NCI-H1694 (cell line): ENCODE data around the gene NT5C3B.
A peak's percentile ranks its signal among the peaks of the same experiment; 100 is the strongest.
"Not testable (repeated sequence)": the region's sequence is repeated elsewhere in the genome, so short reads cannot be mapped to it uniquely, and the experiment has no call there.

Source experiments
- DNase-seq: peaks from one replicate; lab custom pipeline; 2025; lab: John Stamatoyannopoulos, UW

The NT5C3B gene

GRCh38 chr17:41839448-41839847, 3.4 kb upstream of the NT5C3B start:
- DNase-seq, result not testable (repeated sequence)

DNA sequence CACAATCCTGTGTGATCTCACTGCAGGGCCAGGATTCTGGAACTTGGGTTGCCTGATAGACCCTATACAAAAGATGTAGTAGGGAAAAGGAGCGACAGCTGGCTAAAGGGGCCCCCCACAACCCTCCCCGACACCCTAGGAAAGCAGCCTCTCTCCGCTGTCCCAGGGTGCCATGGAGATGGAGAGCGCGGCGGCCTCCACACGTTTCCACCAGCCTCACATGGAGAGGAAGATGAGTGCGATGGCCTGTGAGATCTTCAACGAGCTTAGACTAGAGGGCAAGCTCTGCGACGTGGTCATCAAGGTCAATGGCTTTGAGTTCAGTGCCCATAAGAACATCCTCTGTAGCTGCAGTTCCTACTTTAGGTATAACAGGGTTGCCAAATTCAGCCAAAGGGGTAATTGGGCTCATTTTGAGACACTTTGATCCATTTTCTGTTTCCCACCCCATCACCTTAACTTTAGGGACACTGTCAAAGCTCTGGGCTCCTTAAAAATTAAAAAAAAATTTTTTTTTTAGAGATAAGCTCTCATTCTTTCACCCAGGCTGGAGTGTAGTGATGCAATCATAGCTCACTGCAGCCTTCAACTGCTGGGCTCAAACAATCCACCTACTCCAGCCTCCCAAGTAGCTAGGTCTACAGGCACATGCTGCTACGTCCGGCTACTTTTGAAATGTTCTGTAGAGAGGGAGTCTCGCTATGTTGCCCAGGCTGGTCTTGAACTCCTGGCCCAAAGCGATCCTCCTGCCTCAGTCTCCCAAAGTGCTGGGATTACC, 1.9 kb upstream of the NT5C3B start, which contains the start of gene KLHL10:
Gene KLHL10, plus strand, starts transcription at position 65 of the 778 bp plus-strand sequence. Its CDS starts 108 bp downstream, at position 173.
- no peak for DNase-seq

DNA sequence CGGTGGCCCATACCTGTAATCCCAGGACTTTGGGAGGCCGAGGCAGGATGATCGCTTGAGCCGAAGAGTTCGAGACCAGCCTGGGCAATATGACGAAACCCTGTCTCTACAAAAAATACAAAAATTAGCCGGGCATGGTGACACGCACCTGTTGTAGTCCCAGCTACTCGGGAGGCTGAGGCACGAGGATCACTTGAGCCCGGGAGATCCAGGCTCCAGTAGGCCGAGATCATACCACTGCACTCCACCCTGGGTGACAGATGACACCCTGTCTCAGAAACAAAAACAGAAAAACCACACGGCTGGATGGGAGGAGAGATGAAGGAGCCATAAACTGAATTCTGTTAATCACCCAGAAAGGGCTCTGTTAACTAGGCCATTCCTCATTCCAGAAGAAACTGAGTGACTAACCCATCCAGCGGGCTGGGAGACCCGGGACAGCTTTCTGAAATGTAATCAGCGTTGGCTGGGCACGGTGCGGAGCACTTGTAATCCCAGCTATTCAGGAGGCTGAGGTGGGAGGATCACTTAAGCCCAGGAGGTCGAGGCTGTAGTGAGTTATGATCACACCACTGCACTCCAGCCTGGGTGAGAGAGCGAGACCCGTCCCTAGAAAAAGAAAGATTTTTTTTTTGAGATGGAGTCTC, 641 bp upstream of the NT5C3B start:
- no peak for DNase-seq

- DNase-seq, result no peak
Measured at GRCh38 chr17:41835214-41835799, 725 bp downstream of the NT5C3B start.

GRCh38 chr17:41829961-41830360, 6.1 kb downstream of the NT5C3B start:
- not testable (repeated sequence) for DNase-seq

- no peak for DNase-seq
Measured at GRCh38 chr17:41825175-41825845, 10.7 kb downstream of the NT5C3B start.

GRCh38 chr17:41824086-41824485, 11.9 kb downstream of the NT5C3B start:
- DNase-seq, result no peak

GRCh38 chr17:41823580-41823979, 12.5 kb downstream of the NT5C3B start:
- DNase-seq, result no peak

GRCh38 chr17:41823141-41823524, 12.9 kb downstream of the NT5C3B start:
- no peak for DNase-seq

GRCh38 chr17:41822216-41823140, 13.6 kb downstream of the NT5C3B start:
- DNase-seq, result no peak

DNA sequence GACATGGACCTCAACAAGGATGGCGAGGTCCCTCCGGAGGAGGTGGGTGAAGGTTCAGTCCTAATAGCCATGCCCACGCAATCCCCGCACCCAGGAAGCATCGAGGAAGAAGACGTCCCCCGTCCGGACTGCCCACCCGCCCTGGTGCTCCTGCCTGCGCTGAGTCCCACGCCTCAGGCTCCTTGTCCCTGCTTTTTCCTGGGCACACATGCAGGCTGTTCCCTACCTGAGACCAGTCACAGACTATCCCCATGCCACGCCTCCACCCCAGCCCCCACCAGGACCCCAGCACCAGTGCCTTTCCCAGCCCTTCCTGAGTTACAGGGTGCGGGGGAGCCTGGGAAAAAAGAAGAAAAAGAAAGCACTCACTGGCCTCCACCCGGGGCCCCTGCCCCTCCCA, 14.3 kb downstream of the NT5C3B start:
- no peak for DNase-seq

GRCh38 chr17:41818024-41818423, 18.0 kb downstream of the NT5C3B start:
- DNase-seq, result no peak

DNA sequence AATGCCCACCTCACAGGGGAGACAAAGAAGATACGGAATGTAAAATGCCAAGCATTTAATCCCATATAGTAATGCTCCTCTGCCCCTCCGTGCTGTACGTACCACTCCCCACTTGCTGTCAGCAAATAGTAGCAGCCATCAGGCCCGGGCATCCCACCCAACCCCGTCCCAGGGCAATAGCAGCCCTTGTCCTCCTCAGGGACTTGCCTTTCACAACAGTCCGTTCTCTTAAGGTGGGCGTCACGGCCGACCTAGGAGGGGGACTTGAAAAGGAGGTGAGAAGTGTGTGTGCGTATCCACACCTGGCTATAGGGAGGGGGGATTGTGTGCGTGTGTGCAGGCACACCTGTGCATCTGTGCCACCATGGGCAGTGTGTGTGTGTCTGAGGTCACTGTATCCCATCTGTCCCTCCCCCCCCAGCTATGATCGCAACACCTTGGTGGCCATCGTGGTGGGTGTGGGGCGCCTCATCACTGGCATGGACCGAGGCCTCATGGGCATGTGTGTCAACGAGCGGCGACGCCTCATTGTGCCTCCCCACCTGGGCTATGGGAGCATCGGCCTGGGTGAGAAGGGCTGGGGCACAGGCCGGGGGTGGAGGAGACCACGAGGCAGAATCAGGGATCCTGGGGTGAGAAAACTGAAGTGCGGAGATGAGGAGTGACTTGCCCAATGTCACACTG, 19.3 kb downstream of the NT5C3B start:
- no peak for DNase-seq

- no peak for DNase-seq
Measured at GRCh38 chr17:41814195-41814594, 21.8 kb downstream of the NT5C3B start.

- no peak for DNase-seq
Measured at GRCh38 chr17:41813699-41814124, 22.3 kb downstream of the NT5C3B start.

DNA sequence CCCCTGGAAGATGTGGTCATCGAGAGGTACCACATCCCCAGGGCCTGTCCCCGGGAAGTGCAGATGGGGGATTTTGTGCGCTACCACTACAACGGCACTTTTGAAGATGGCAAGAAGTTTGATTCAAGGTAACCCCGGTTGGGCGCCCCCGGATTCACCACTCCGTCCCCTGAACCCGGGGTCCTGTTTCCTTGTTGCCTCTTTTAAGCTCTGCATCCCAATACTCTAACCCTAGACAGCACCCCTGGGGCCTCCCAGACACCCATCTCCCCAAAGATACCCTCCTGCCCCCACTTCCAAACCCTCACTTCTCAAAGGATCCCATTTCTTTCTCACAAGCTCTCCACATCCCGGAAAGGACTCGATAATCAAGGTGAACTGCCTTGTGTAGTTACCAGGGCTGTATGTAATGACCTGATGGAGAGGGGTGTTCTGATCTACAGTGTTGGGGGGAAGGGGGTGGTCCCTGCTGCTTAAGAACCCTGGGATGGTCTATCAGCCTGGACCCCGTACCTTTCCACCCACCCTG, 22.8 kb downstream of the NT5C3B start:
- no peak for DNase-seq

DNA sequence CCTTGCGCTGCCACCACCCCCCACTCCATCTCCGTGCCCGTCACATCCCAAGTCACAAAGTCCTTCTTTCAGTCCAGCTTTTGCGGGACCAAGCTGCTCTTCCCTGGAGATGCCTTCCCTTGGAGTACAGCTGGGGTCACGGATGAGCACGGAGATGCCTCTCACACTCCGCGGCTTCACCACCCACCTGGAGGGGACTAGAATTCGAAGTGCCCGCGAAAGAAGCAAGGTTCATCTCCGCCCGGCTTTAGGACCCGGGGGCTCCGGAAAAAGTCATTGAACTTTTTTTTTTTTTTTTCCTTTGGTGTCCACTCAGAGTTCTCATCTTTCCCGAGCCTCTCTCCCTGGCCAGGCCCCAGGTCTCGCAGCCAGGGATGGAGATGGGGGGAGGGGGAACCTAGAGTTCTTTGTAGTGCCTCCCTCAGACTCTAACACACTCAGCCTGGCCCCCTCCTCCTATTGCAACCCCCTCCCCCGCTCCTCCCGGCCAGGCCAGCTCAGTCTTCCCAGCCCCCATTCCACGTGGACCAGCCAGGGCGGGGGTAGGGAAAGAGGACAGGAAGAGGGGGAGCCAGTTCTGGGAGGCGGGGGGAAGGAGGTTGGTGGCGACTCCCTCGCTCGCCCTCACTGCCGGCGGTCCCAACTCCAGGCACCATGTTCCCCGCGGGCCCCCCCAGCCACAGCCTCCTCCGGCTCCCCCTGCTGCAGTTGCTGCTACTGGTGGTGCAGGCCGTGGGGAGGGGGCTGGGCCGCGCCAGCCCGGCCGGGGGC, 23.5 kb downstream of the NT5C3B start, which contains the start of gene FKBP10:
Gene FKBP10, plus strand, starts transcription at position 624 of the 771 bp plus-strand sequence. Its CDS starts 31 bp downstream, at position 655.
- no peak for DNase-seq

DNA sequence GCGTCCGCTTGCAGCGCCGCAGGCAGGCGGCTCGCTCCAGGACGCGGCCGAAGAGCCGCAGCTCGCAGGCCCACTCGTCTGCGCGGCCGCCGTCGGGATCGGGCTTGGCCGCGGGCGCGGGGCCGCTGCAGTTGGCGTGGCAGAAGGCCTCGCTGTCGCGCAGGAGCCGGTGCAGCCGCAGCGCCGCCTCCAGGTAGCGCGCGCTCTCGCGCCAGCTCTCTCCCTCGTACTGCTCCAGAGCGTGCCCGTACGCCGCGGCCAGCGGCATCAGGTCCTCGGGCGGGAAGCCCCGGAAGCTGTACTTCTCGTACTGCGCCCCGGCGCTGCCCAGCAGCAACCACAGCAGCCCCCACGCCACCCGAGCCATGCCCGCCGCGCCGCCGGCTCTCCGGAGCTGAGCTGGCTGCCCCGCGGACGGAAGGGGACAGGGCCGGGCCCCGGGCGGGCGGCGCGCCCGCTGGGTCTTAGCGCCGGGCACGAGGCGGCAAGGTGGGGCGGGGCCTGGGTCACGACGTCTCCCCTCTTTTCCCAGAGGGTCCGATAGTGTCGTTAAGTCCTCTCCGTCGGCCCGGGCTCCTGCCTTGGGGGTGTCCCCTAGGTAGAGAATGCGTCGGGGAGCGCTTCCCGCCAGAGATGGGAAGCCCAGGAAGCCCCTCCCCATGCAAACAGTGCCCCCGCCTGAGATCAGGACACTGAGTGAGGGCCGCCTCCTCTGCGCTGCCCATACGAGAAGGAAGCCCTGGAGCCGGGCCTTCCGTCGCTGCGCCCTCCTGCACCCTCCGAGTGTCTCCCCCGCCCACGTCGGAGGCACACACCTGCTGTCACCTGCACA, 24.3 kb downstream of the NT5C3B start, which contains the start of gene P3H4:
Gene P3H4, minus strand, starts transcription at position 401 of the 832 bp plus-strand sequence. Its CDS starts 34 bp downstream, at position 367.
- peak; percentile 19 for DNase-seq
